GM12865 (cell line): Measurements from ENCODE around the gene PAQR5.

Experiments
- DNase-seq: peaks from one replicate; pipeline ENCODE4 v3.0.0; 2010; ENCODE audit warnings: low read depth
- H3K4me3 ChIP-seq: 2 replicates; pipeline ENCODE4 v1.5.1; 2011; ENCODE audit warnings: mild to moderate bottlenecking, low read depth, low read length, control low read depth
- CTCF ChIP-seq: IDR thresholded peaks from 2 replicates; pipeline ENCODE4 v1.5.1; 2011; ENCODE audit warnings: low read length, control low read depth, low read depth, inconsistent platforms; ENCODE audit not compliant: insufficient read depth; ENCODE audit errors: missing control alignments

Gene PAQR5

GRCh38 chr15:69340243-69340900, 41.7 kb downstream of the PAQR5 start:
- no peak for TF ChIP-seq CTCF
- DNase-seq = no peak

GRCh38 chr15:69341356-69341755, 42.6 kb downstream of the PAQR5 start:
- H3K4me3 ChIP-seq = no peak overlapping the region
- no peak for DNase-seq
- TF ChIP-seq CTCF = no peak

More at GRCh38 chr15:69340243-69340900, 41.7 kb downstream of the PAQR5 start:
- no peak overlapping the region for H3K4me3 ChIP-seq

- no peak for TF ChIP-seq CTCF
- H3K4me3 ChIP-seq = no peak overlapping the region
- DNase-seq = no peak
Measured at GRCh38 chr15:69342460-69343076, 43.9 kb downstream of the PAQR5 start.

GRCh38 chr15:69343133-69343532, 44.4 kb downstream of the PAQR5 start:
- no peak overlapping the region for H3K4me3 ChIP-seq
- DNase-seq = no peak
- no peak for TF ChIP-seq CTCF

GRCh38 chr15:69344238-69344637, 45.5 kb downstream of the PAQR5 start:
- no peak overlapping the region for H3K4me3 ChIP-seq
- TF ChIP-seq CTCF = no peak
- DNase-seq = no peak

- no peak for DNase-seq
- no peak overlapping the region for H3K4me3 ChIP-seq
- TF ChIP-seq CTCF = no peak
Measured at GRCh38 chr15:69346112-69346511, 47.4 kb downstream of the PAQR5 start.

- TF ChIP-seq CTCF = no peak
- DNase-seq = no peak
- no peak overlapping the region for H3K4me3 ChIP-seq
Measured at GRCh38 chr15:69351333-69351732, 52.6 kb downstream of the PAQR5 start.
